Gastroesophageal sphincter (tissue), 3 donors: ENCODE results near the gene SENP7.

Experiments
- POLR2A ChIP-seq, 2 donors: fragments of 450-650 bp; IDR thresholded peaks; one replicate each; pipeline ENCODE4 v1.6.1; 2017; ENCODE audit warnings: antibody characterized with exemption in 2 of 2, mild to moderate bottlenecking in 2 of 2, moderate library complexity in 1 of 2
- POLR2AphosphoS5 ChIP-seq: sonication (generic); formaldehyde crosslinking; IDR thresholded peaks from one replicate; pipeline ENCODE4 v1.6.1; 2017; ENCODE audit warnings: antibody characterized with exemption
- TF ChIP-seq, protein P1 (sequence below), 4 experiments: fragments of 200-600 bp in 2 of 4; fragments of 450-650 bp in 2 of 4; sonication (generic) in 1 of 4; IDR thresholded peaks; one replicate each; pipeline ENCODE4 v1.5.1; 2017 to 2019; ENCODE audit warnings: antibody characterized with exemption in 4 of 4, mild to moderate bottlenecking in 2 of 4, moderate library complexity in 2 of 4

DNA sequence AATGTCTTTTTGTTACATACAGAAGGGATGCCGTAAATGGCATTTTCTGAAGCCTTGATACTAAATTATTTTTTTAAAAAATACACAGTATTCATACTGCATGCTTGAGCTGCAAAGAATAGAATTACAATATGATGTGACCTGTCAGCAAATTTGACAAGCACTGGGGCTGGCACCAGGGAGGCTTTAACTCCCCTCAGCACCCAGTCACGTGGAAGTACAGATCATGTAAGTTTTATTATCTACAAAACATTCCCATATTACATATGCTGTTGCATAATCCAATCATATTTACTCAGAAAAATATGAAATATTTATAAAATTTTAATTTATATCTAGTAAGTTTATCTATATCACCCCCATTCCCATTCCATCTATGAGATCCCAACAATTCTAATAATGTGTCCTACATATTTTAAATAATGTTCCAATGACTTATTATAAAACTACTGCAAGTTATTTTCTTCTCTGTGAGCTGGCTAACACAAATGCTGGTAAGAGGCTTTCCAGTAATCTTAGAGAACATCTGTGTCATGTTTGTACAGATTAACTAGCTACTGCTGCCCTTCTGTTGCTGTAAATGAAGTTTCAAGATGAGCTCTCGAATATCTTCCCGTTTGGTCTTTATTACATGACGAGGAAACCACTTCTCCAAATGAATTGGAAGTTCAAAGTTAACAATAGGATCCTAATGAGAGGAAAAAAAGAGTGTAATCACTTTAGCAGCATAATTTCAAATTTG, 187.4 kb downstream of the SENP7 start:
- TF ChIP-seq, protein P1, sequence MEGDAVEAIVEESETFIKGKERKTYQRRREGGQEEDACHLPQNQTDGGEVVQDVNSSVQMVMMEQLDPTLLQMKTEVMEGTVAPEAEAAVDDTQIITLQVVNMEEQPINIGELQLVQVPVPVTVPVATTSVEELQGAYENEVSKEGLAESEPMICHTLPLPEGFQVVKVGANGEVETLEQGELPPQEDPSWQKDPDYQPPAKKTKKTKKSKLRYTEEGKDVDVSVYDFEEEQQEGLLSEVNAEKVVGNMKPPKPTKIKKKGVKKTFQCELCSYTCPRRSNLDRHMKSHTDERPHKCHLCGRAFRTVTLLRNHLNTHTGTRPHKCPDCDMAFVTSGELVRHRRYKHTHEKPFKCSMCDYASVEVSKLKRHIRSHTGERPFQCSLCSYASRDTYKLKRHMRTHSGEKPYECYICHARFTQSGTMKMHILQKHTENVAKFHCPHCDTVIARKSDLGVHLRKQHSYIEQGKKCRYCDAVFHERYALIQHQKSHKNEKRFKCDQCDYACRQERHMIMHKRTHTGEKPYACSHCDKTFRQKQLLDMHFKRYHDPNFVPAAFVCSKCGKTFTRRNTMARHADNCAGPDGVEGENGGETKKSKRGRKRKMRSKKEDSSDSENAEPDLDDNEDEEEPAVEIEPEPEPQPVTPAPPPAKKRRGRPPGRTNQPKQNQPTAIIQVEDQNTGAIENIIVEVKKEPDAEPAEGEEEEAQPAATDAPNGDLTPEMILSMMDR (IDR thresholded peaks at IDR 0.05) = no peak
- TF ChIP-seq POLR2A (IDR thresholded peaks at IDR 0.05) = no peak
- TF ChIP-seq POLR2AphosphoS5 = no peak
